ENCODE data around the gene AKR1C3.

AKR1C3 gene

DNA sequence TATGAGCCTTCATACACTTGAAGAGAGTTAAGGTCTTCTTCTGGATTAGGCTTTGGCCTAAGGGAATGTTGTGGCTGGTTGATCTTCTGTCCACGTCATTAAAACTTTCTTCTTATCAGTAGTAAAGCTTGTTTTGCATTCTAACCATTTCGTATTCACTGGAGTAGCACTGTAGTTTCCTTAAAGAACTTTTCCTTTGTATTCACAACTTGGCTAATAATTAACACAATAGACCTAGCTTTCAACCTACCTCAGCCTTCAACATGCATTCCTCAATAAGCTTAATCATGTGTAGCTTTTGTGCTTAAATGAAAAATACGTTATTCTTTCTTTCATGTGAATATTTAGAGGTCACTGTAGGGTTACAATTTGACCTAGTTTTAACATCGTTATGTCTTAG lies 48.0 kb downstream of the AKR1C3 start:
- DNase-seq, result no peak

DNA sequence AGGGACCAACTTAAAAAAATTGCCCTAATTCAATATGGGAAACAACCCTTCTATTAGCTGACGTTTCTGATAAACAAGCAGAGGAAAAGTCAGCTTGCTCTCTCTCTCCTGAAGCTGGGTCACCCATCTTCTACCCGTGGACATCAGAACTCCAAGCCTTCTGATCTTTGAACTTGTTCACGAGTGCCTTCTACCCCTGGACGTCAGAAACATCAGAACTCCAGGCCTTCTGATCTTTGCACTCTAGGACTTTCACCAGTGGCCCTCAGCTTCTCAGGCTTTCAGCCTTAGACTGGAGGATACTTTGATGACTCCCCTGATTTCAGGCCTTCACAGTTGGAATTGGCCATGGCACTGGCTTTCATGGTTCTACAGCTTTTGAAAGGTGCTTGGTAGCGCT lies 48.9 kb downstream of the AKR1C3 start:
- DNase-seq, result no peak

DNA sequence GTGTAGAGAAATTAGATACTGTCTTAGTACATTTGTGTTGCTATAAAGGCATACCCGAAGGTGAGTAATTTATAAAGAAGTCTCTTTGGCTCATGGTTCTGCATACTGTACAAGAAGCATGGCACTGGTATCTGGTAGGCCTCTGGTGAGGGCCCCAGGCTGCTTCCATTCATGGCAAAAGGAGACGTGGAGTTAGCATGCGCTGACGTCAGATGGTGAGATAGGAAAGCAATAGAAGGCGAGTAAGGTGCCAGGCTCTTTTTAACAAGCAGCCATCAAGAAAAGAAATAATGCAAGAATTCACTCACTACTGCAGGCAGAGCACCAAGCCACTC lies 52.7 kb downstream of the AKR1C3 start:
- no peak for DNase-seq

GRCh38 chr10:5147255-5147980 lies 53.2 kb downstream of the AKR1C3 start:
- DNase-seq, result no peak

DNA sequence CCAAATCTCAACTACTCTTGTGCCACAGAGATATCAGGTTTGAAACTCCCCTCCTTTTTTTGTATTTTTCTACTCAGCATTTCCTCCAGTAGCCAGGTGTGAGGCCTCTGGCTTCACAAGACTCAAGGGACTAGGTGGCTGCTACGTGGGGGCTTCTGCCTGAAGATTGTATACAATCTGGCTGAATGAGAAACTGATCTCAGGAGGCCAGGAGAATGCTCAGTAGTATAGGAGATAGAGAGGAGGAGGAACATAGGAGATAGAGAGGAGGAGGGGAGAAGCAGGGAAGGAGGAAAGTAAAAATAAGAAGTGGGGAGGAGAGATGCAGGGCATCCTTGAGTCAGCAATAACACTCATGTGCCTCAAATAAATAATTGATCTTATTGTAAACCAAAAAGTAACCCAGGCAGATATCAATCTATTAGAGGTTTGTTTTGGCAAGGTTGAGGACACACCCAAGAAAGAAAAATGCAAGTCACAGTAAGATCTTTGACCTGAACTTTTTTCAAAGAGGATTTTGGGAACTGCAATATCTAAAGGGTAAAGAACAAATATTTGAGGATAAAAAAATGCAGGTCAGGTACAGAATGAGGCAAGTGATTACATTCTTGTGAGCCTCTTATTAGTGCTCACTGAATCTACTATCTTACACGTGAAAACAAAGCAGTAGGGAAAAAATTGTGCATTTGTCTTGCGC lies 53.9 kb downstream of the AKR1C3 start:
- no peak for DNase-seq

DNA sequence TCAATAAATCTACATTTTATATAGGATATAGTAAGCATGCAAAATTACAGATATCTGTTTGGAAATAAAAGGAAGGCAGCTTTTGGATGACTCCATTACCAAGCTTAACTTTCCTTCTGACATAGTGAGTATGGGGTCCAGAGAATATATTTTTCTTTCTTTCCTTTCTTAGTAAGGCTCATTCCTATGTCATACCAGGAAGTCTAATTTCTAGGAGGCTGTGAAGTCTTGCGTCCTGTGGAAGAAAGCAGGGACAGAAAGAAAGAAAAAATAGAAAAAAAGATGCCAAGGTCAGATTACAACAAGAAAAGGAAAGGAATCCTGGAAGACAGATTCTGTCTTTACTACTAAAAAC lies 54.4 kb downstream of the AKR1C3 start:
- no peak for DNase-seq

DNA sequence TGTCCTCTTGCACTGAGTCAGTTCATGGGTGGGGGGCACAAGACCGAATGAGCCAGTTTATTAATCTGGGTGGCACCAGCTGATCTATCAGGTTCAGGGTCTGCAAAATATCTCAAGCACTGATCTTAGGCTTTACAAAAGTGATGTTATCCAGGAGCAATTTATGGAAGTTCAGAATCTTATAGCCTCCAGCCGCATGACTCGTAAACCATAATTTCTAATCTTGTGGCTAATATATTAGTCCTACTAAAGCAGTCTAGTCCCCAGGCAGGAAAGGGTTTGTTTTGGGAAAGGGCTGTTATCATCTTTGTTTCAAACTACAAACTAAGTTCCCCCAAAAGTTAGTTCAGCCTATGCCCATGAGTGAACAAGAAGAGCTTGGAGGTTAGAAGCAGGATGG lies 56.9 kb downstream of the AKR1C3 start:
- DNase-seq, result no peak

DNA sequence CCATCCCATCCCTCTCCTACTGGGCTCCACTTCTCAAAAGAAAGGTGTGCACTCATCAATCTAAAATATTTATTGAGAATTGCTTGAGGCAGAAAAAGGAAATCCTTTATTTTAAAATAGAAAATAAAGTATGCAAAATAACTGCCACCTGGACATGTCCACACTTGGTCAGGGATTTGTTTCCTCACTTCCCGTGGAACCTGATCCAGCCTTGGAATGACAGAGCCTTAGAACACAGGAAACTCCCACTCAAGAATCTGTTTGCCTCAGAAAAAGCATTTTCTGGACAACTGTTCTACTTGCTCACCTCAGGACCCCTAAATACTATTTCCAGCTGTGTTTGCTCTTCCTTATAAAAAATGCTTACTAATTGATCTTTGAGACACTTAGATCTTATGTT lies 61.7 kb downstream of the AKR1C3 start:
- DNase-seq, result no peak

Measured in DMS153 (cell line).